ENCODE results near the gene PLCB4.

DNA sequence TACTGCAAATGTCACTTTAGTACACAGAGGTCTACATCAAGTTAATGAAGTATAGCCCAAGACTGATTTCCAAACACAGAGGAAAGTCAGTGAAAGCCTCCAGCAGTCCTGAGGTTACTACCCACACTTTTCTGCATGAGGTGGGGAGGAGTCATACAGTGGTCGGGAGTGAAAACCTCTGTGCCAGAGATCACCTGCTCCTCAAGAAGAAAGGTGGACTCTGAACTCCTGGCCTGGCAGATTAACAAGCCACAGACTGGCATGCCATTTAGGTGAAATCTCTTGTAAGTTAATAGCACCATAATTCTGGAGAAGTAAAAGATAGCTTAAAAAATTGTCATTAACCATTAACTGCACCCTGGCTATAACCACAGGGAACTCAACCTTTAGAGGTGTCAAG is 320.5 kb downstream of the PLCB4 start:
- TF ChIP-seq, protein P1, sequence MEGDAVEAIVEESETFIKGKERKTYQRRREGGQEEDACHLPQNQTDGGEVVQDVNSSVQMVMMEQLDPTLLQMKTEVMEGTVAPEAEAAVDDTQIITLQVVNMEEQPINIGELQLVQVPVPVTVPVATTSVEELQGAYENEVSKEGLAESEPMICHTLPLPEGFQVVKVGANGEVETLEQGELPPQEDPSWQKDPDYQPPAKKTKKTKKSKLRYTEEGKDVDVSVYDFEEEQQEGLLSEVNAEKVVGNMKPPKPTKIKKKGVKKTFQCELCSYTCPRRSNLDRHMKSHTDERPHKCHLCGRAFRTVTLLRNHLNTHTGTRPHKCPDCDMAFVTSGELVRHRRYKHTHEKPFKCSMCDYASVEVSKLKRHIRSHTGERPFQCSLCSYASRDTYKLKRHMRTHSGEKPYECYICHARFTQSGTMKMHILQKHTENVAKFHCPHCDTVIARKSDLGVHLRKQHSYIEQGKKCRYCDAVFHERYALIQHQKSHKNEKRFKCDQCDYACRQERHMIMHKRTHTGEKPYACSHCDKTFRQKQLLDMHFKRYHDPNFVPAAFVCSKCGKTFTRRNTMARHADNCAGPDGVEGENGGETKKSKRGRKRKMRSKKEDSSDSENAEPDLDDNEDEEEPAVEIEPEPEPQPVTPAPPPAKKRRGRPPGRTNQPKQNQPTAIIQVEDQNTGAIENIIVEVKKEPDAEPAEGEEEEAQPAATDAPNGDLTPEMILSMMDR (conservative IDR thresholded peaks at IDR 0.05 in 1 of 2, IDR thresholded peaks at IDR 0.05 in 1 of 2; ENCODE audit: extremely low read depth in 1 of 2, insufficient read depth in 1 of 2, low read depth in 1 of 2, low read length in 2 of 2), result no peak
- TF ChIP-seq EZH2 (IDR thresholded peaks at IDR 0.05; ENCODE audit: borderline replicate concordance, low read length), result no peak
